GM12878 (cell line): ENCODE data around the gene MMP27. TPM values are rescaled to one million over a fixed set of nuclear protein-coding genes. Genes with fewer than 3 reads are reported as not detected.

Source experiments
- ATAC-seq: fragments of 200-7000 bp; cut with Tn5 transposase; 3 replicates; pipeline ENCODE4 v1.9.1; 2020; ENCODE audit warnings: mild to moderate bottlenecking, moderate library complexity
- BruUV-seq: library from RNA; stranded (reverse); fragments of 400-500 nt; replicated peaks from 2 replicates; lab custom pipeline; 2021; lab: Mats Ljungman, UMichigan
- CTCF ChIA-PET: fragments of 300-600 bp; sonication (Branson Sonifier 250); formaldehyde crosslinking; extraction: SDS; loops from one replicate; lab custom pipeline; 2021; ENCODE audit warnings: inconsistent platforms; lab: Yijun Ruan, JAX
- POLR2A ChIA-PET: fragments of 350-600 bp; formaldehyde crosslinking; extraction: SDS; loops from one replicate; lab custom pipeline; 2021; ENCODE audit warnings: inconsistent platforms; lab: Charles Lee
- RAD21 ChIA-PET: fragments of 300-600 bp; sonication (Branson Sonifier 250); formaldehyde crosslinking; loops from one replicate; lab custom pipeline; 2023; ENCODE audit warnings: antibody characterized with exemption; ENCODE audit not compliant: unreplicated experiment; lab: Charles Lee
- SMC1A ChIA-PET: fragments of 300-600 bp; sonication (Branson Sonifier 250); formaldehyde crosslinking; loops from one replicate; lab custom pipeline; 2023; ENCODE audit not compliant: unreplicated experiment, uncharacterized antibody; lab: Charles Lee
- DNase-seq: peaks from one replicate; pipeline ENCODE4 v3.0.0-alpha.2; 2011; ENCODE audit warnings: low read depth, low spot score
- FAIRE-seq: peaks from 3 replicates; lab custom pipeline; 2011; peaks lifted over from hg19 to GRCh38; lab: Jason Lieb, UNC
- H2AFZ ChIP-seq: 2 replicates; pipeline ENCODE4 v1.6.0; 2011; ENCODE audit warnings: low read depth, low read length, control low read depth; ENCODE audit not compliant: control insufficient read depth
- H3K27ac ChIP-seq: 2 replicates; pipeline ENCODE4 v1.5.1; 2011; ENCODE audit warnings: control low read depth; ENCODE audit not compliant: control insufficient read depth, insufficient read depth
- H3K27me3 ChIP-seq, 2 experiments: replicated peaks in 1 of 2; 2 replicates each; pipeline versions ENCODE4 v1.6.0 to v1.6.1; 2011; ENCODE audit warnings: low read length in 1 of 2; ENCODE audit not compliant: control insufficient read depth in 2 of 2, insufficient read depth in 2 of 2
- H3K36me3 ChIP-seq, 2 experiments: 2 replicates each; pipeline ENCODE4 v1.5.1; 2011; ENCODE audit warnings: low read length in 1 of 2; ENCODE audit not compliant: control insufficient read depth in 2 of 2, insufficient read depth in 2 of 2
- H3K4me1 ChIP-seq: 2 replicates; pipeline ENCODE4 v1.6.1; 2011; ENCODE audit warnings: mild to moderate bottlenecking, low read length, moderate library complexity, mixed read lengths; ENCODE audit not compliant: control insufficient read depth, insufficient read depth
- H3K4me2 ChIP-seq: 2 replicates; pipeline ENCODE4 v1.6.0; 2011; ENCODE audit warnings: control low read depth; ENCODE audit not compliant: control insufficient read depth, insufficient read depth
- H3K4me3 ChIP-seq: fragments of 200-600 bp; sonication (generic); 2 replicates; pipeline ENCODE4 v1.5.1; 2016
- H3K79me2 ChIP-seq: 2 replicates; pipeline ENCODE4 v1.6.0; 2011; ENCODE audit warnings: low read length; ENCODE audit not compliant: control insufficient read depth, insufficient read depth
- H3K9ac ChIP-seq: 2 replicates; pipeline ENCODE4 v1.8.0; 2011; ENCODE audit warnings: low read length, control low read depth, mixed read lengths; ENCODE audit not compliant: control insufficient read depth, insufficient read depth
- H3K9me3 ChIP-seq: replicated peaks from 3 replicates; pipeline ENCODE4 v1.5.1; 2011; ENCODE audit warnings: mild to moderate bottlenecking, low read length; ENCODE audit not compliant: control insufficient read depth, insufficient read depth
- H4K20me1 ChIP-seq: 2 replicates; pipeline ENCODE4 v1.6.0; 2011; ENCODE audit not compliant: control insufficient read depth, insufficient read depth
- SIN3A ChIP-seq: IDR thresholded peaks from 2 replicates; pipeline ENCODE4 v1.6.1; 2012; ENCODE audit warnings: low read depth, low read length, improper control_type of control experiment
- SRF ChIP-seq, 2 experiments: IDR thresholded peaks; 2 replicates each; pipeline ENCODE4 v1.6.1; 2011; ENCODE audit warnings: low read depth in 2 of 2, low read length in 2 of 2, mild to moderate bottlenecking in 1 of 2, moderate library complexity in 1 of 2
- SUZ12 ChIP-seq: fragments of 200-600 bp; sonication (generic); IDR thresholded peaks from one replicate; pipeline ENCODE4 v1.6.1; 2018; ENCODE audit warnings: antibody characterized with exemption, mild to moderate bottlenecking; ENCODE audit not compliant: unreplicated experiment
- YY1 ChIP-seq: IDR thresholded peaks from 2 replicates; pipeline ENCODE4 v1.6.1; 2011; ENCODE audit warnings: low read depth, mild to moderate bottlenecking, low read length
- WGBS: methylation state at CpG from one replicate; pipeline ENCODE4 v1.1.6; 2016; ENCODE audit warnings: low lambda C conversion rate; ENCODE audit not compliant: insufficient replicate concordance, insufficient coverage; ENCODE audit errors: missing lambda C conversion rate; 5-methylcytosine and 5-hydroxymethylcytosine counted together
- in situ Hi-C: fragments of 300-500 bp; cut with MboI; formaldehyde crosslinking; loops from 9 replicates; pipeline ENCODE4 v1.14.3; 2018; ENCODE audit warnings: mixed read lengths
- intact Hi-C: fragments of 100-400 bp; cut with micrococcal nuclease; formaldehyde crosslinking; loops from one replicate; pipeline ENCODE4 v1.14.2; 2022; ENCODE audit not compliant: unreplicated experiment
- polyA plus RNA-seq, 11 experiments: library from polyadenylated mRNA; depleted of rRNA in 4 of 11; unstranded in 6 of 11; stranded (reverse) in 5 of 11; fragments of >200 nt; fragmentation: Nextera tagmentation in 4 of 11; fragmentation: Illumina TruSeq in 1 of 11; extraction: Ambion mirVana in 4 of 11; extraction: Trizol in 1 of 11; gene quantifications; 1 replicate in 1 of 11; 2 replicates in 10 of 11; pipeline versions ENCODE4 v1.2.1 to v1.2.3, GENCODE V29; 2011 to 2016; ENCODE audit warnings: inconsistent platforms in 2 of 11, missing spikeins in 2 of 11, low read depth in 1 of 11
- total RNA-seq, 4 experiments: library from RNA; depleted of rRNA in 3 of 4; stranded (reverse); fragments of >200 nt in 3 of 4; fragmentation: Illumina TruSeq in 1 of 4; extraction: Trizol in 1 of 4; gene quantifications; 2 replicates each; pipeline versions ENCODE4 v1.2.1 to v1.2.3, GENCODE V29; 2013 to 2021

Gene MMP27
- total and polyA plus RNA-seq, 10 of the 15 experiments (the other 5 are each of a cell fraction or from before 2014, with no cell fraction given), result not detected

GRCh38 chr11:102643941-102644340 is 61.6 kb downstream of the MMP27 start:
- intact Hi-C loops (no loop called here), in situ Hi-C loops (no loop called here)
- no peaks in the 10 kb centered on the region for H3K36me3 ChIP-seq
- no peak for ATAC-seq
- no peak overlapping the region for H3K9ac ChIP-seq
- H3K27me3 ChIP-seq, result no peaks in the 10 kb centered on the region
- no peaks in the 10 kb centered on the region for H3K4me1 ChIP-seq
- no peak overlapping the region for H3K27ac ChIP-seq
- H2AFZ ChIP-seq, result no peak overlapping the region
- H3K4me3 ChIP-seq, result no peak overlapping the region
- WGBS, result 63% methylated on average over 4 of the region's 4 CpGs
- ChIA-PET SMC1A (interaction anchor here (1.0 to 1.6 kb wide), 2 partner anchors 10 to 22 kb away, joined by 3 to 5 read pairs; no protein-coding TSS in a partner anchor), CTCF (interaction anchor here (0.6 to 2.6 kb wide), 4 partner anchors 14 to 1208 kb away, joined by 3 to 9 read pairs (median 4); no protein-coding TSS in a partner anchor), POLR2A (interaction anchor here (0.7 kb wide), 1 partner anchor 52 kb away, joined by 8 read pairs; no protein-coding TSS in a partner anchor), RAD21 (no interaction called here)
- no peak for DNase-seq
- H3K79me2 ChIP-seq, result no peaks in the 10 kb centered on the region
- no peak overlapping the region for H3K4me2 ChIP-seq
- FAIRE-seq, result no peak
- TF ChIP-seq YY1 (no peak), SIN3A (no peak), SUZ12 (no peak), SRF (IDR thresholded peaks at IDR 0.05; ENCODE audit: low read depth in 2 of 2, low read length in 2 of 2) (no peak)
- no TSS peak for BruUV-seq
- H3K9me3 ChIP-seq, result no peaks in the 10 kb centered on the region
- H4K20me1 ChIP-seq, result no peaks in the 10 kb centered on the region

Other genes with a start within 250 kb of the MMP27 start
Only the 7 nearest of the 8 such genes appear.
- 0.68 and 1.7 TPM in 2 replicates for gene MMP7, start 175.0 kb downstream of the MMP27 start, total RNA-seq (2014; rRNA removed)
- 1.1 and 1.7 TPM in 2 replicates for gene MMP7, start 175.0 kb downstream of the MMP27 start, total RNA-seq (2014; rRNA removed; fragmentation: Illumina TruSeq; extraction: Trizol)
- 1.0 and 1.2 TPM in 2 replicates for gene MMP7, start 175.0 kb downstream of the MMP27 start, total RNA-seq (2021)
- gene MMP7, start 175.0 kb downstream of the MMP27 start, polyA plus RNA-seq (2011; rRNA removed), result 18.0 and 19.9 TPM in 2 replicates
- 0.62 and 1.2 TPM in 2 replicates for gene MMP7, start 175.0 kb downstream of the MMP27 start, polyA plus RNA-seq (2014; fragmentation: Illumina TruSeq; extraction: Trizol)
- 1 to 10 TPM; 1.6 to 1.7 TPM for gene MMP7, start 175.0 kb downstream of the MMP27 start, polyA plus RNA-seq (2014; fragmentation: Nextera tagmentation; extraction: Ambion mirVana)
- 0.52 and 0.92 TPM in 2 replicates for gene MMP7, start 175.0 kb downstream of the MMP27 start, polyA plus RNA-seq (2014; rRNA removed)
- gene MMP7, start 175.0 kb downstream of the MMP27 start, polyA plus RNA-seq (2016; fragmentation: Nextera tagmentation; extraction: Ambion mirVana), result under 1 TPM; 0.63 to 0.68 TPM
- gene MMP20, start 80.4 kb downstream of the MMP27 start, total RNA-seq (2014; rRNA removed), result 0.05 and 0.11 TPM in 2 replicates
- gene MMP20, start 80.4 kb downstream of the MMP27 start, total RNA-seq (2014; rRNA removed; fragmentation: Illumina TruSeq; extraction: Trizol), result 0.14 and 0.36 TPM in 2 replicates
- gene MMP20, start 80.4 kb downstream of the MMP27 start, total RNA-seq (2021), result 0.13 and 0.18 TPM in 2 replicates
- gene MMP20, start 80.4 kb downstream of the MMP27 start, polyA plus RNA-seq (2011; rRNA removed), result 0.57 and 2.6 TPM in 2 replicates
- gene MMP20, start 80.4 kb downstream of the MMP27 start, polyA plus RNA-seq (2014; fragmentation: Illumina TruSeq; extraction: Trizol), result 0.11 and 0.19 TPM in 2 replicates
- under 1 TPM; 0.10 to 0.11 TPM for gene MMP20, start 80.4 kb downstream of the MMP27 start, polyA plus RNA-seq (2014; fragmentation: Nextera tagmentation; extraction: Ambion mirVana)
- 0.11 and 0.24 TPM in 2 replicates for gene MMP20, start 80.4 kb downstream of the MMP27 start, polyA plus RNA-seq (2014; rRNA removed)
- gene MMP20, start 80.4 kb downstream of the MMP27 start, polyA plus RNA-seq (2016; fragmentation: Nextera tagmentation; extraction: Ambion mirVana), result not detected
- gene MMP8, start 19.2 kb upstream of the MMP27 start, total RNA-seq (2014; rRNA removed), result not detected in 2 replicates
- gene MMP8, start 19.2 kb upstream of the MMP27 start, total RNA-seq (2014; rRNA removed; fragmentation: Illumina TruSeq; extraction: Trizol), result not detected in 2 replicates
- gene MMP8, start 19.2 kb upstream of the MMP27 start, total RNA-seq (2021), result not detected in 2 replicates
- 0.01 TPM in 1 of 2 replicates, not detected in the other for gene MMP8, start 19.2 kb upstream of the MMP27 start, polyA plus RNA-seq (2011; rRNA removed)
- gene MMP8, start 19.2 kb upstream of the MMP27 start, polyA plus RNA-seq (2014; fragmentation: Illumina TruSeq; extraction: Trizol), result not detected in 2 replicates
- gene MMP8, start 19.2 kb upstream of the MMP27 start, polyA plus RNA-seq (2014; fragmentation: Nextera tagmentation; extraction: Ambion mirVana), result not detected
- not detected in 2 replicates for gene MMP8, start 19.2 kb upstream of the MMP27 start, polyA plus RNA-seq (2014; rRNA removed)
- gene MMP8, start 19.2 kb upstream of the MMP27 start, polyA plus RNA-seq (2016; fragmentation: Nextera tagmentation; extraction: Ambion mirVana), result not detected
- gene MMP10, start 74.9 kb upstream of the MMP27 start, total RNA-seq (2014; rRNA removed), result not detected in 2 replicates
- not detected in 2 replicates for gene MMP10, start 74.9 kb upstream of the MMP27 start, total RNA-seq (2014; rRNA removed; fragmentation: Illumina TruSeq; extraction: Trizol)
- gene MMP10, start 74.9 kb upstream of the MMP27 start, total RNA-seq (2021), result not detected in 2 replicates
- gene MMP10, start 74.9 kb upstream of the MMP27 start, polyA plus RNA-seq (2011; rRNA removed), result not detected in 2 replicates
- not detected in 2 replicates for gene MMP10, start 74.9 kb upstream of the MMP27 start, polyA plus RNA-seq (2014; fragmentation: Illumina TruSeq; extraction: Trizol)
- not detected for gene MMP10, start 74.9 kb upstream of the MMP27 start, polyA plus RNA-seq (2014; fragmentation: Nextera tagmentation; extraction: Ambion mirVana)
- not detected in 2 replicates for gene MMP10, start 74.9 kb upstream of the MMP27 start, polyA plus RNA-seq (2014; rRNA removed)
- not detected for gene MMP10, start 74.9 kb upstream of the MMP27 start, polyA plus RNA-seq (2016; fragmentation: Nextera tagmentation; extraction: Ambion mirVana)
- not detected in 2 replicates for gene MMP1, start 92.4 kb upstream of the MMP27 start, total RNA-seq (2014; rRNA removed)
- not detected in 2 replicates for gene MMP1, start 92.4 kb upstream of the MMP27 start, total RNA-seq (2014; rRNA removed; fragmentation: Illumina TruSeq; extraction: Trizol)
- gene MMP1, start 92.4 kb upstream of the MMP27 start, total RNA-seq (2021), result not detected in 2 replicates
- gene MMP1, start 92.4 kb upstream of the MMP27 start, polyA plus RNA-seq (2011; rRNA removed), result not detected in 2 replicates
- not detected in 2 replicates for gene MMP1, start 92.4 kb upstream of the MMP27 start, polyA plus RNA-seq (2014; fragmentation: Illumina TruSeq; extraction: Trizol)
- gene MMP1, start 92.4 kb upstream of the MMP27 start, polyA plus RNA-seq (2014; fragmentation: Nextera tagmentation; extraction: Ambion mirVana), result not detected
- not detected in 2 replicates for gene MMP1, start 92.4 kb upstream of the MMP27 start, polyA plus RNA-seq (2014; rRNA removed)
- not detected for gene MMP1, start 92.4 kb upstream of the MMP27 start, polyA plus RNA-seq (2016; fragmentation: Nextera tagmentation; extraction: Ambion mirVana)
- gene MMP3, start 137.8 kb upstream of the MMP27 start, total RNA-seq (2014; rRNA removed), result not detected in 2 replicates
- gene MMP3, start 137.8 kb upstream of the MMP27 start, total RNA-seq (2014; rRNA removed; fragmentation: Illumina TruSeq; extraction: Trizol), result not detected in 2 replicates
- gene MMP3, start 137.8 kb upstream of the MMP27 start, total RNA-seq (2021), result not detected in 2 replicates
- gene MMP3, start 137.8 kb upstream of the MMP27 start, polyA plus RNA-seq (2011; rRNA removed), result 1.2 and 2.3 TPM in 2 replicates
- not detected in 2 replicates for gene MMP3, start 137.8 kb upstream of the MMP27 start, polyA plus RNA-seq (2014; fragmentation: Illumina TruSeq; extraction: Trizol)
- gene MMP3, start 137.8 kb upstream of the MMP27 start, polyA plus RNA-seq (2014; fragmentation: Nextera tagmentation; extraction: Ambion mirVana), result under 1 TPM in 1 of 2 experiments, not detected in 1; 0.02 TPM
- not detected in 2 replicates for gene MMP3, start 137.8 kb upstream of the MMP27 start, polyA plus RNA-seq (2014; rRNA removed)
- not detected for gene MMP3, start 137.8 kb upstream of the MMP27 start, polyA plus RNA-seq (2016; fragmentation: Nextera tagmentation; extraction: Ambion mirVana)
- gene MMP12, start 169.2 kb upstream of the MMP27 start, total RNA-seq (2014; rRNA removed), result not detected in 2 replicates
- not detected in 2 replicates for gene MMP12, start 169.2 kb upstream of the MMP27 start, total RNA-seq (2014; rRNA removed; fragmentation: Illumina TruSeq; extraction: Trizol)
- gene MMP12, start 169.2 kb upstream of the MMP27 start, total RNA-seq (2021), result not detected in 2 replicates
- 0.06 and 0.14 TPM in 2 replicates for gene MMP12, start 169.2 kb upstream of the MMP27 start, polyA plus RNA-seq (2011; rRNA removed)
- not detected in 2 replicates for gene MMP12, start 169.2 kb upstream of the MMP27 start, polyA plus RNA-seq (2014; fragmentation: Illumina TruSeq; extraction: Trizol)
- not detected for gene MMP12, start 169.2 kb upstream of the MMP27 start, polyA plus RNA-seq (2014; fragmentation: Nextera tagmentation; extraction: Ambion mirVana)
- gene MMP12, start 169.2 kb upstream of the MMP27 start, polyA plus RNA-seq (2014; rRNA removed), result not detected in 2 replicates
- not detected for gene MMP12, start 169.2 kb upstream of the MMP27 start, polyA plus RNA-seq (2016; fragmentation: Nextera tagmentation; extraction: Ambion mirVana)